GM19351 (cell line): Measurements from ENCODE around the gene ARMC9.

Experiments
- ATAC-seq: cut with Tn5 transposase; IDR thresholded peaks from one replicate; pipeline ENCODE4 v1.9.1; 2021; ENCODE audit warnings: mild to moderate bottlenecking, moderate library complexity; ENCODE audit not compliant: unreplicated experiment

The ARMC9 gene

GRCh38 chr2:231200805-231201474 is 2.5 kb downstream of the ARMC9 start:
- no peak for ATAC-seq

- ATAC-seq = no peak
Measured at GRCh38 chr2:231201475-231201814, 3.0 kb downstream of the ARMC9 start.

- ATAC-seq = no peak
Measured at GRCh38 chr2:231203087-231203486, 4.7 kb downstream of the ARMC9 start.

- no peak for ATAC-seq
Measured at GRCh38 chr2:231204146-231204545, 5.7 kb downstream of the ARMC9 start.

GRCh38 chr2:231204581-231204980 is 6.2 kb downstream of the ARMC9 start:
- ATAC-seq = no peak

- no peak for ATAC-seq
Measured at GRCh38 chr2:231207734-231208133, 9.3 kb downstream of the ARMC9 start.

GRCh38 chr2:231210782-231211181 is 12.4 kb downstream of the ARMC9 start:
- ATAC-seq = no peak

- no peak for ATAC-seq
Measured at GRCh38 chr2:231211486-231211885, 13.1 kb downstream of the ARMC9 start.

- no peak for ATAC-seq
Measured at GRCh38 chr2:231212329-231212845, 14.0 kb downstream of the ARMC9 start.

- no peak for ATAC-seq
Measured at GRCh38 chr2:231213931-231214642, 15.7 kb downstream of the ARMC9 start.

- no peak for ATAC-seq
Measured at GRCh38 chr2:231218366-231218765, 19.9 kb downstream of the ARMC9 start.

- ATAC-seq = no peak
Measured at GRCh38 chr2:231219289-231219688, 20.9 kb downstream of the ARMC9 start.

GRCh38 chr2:231221761-231222160 is 23.3 kb downstream of the ARMC9 start:
- ATAC-seq = no peak

- peak; percentile 88 for ATAC-seq
Measured at GRCh38 chr2:231222318-231223000, 24.0 kb downstream of the ARMC9 start.

GRCh38 chr2:231223001-231223375 is 24.6 kb downstream of the ARMC9 start:
- no peak for ATAC-seq

GRCh38 chr2:231223458-231223976 is 25.1 kb downstream of the ARMC9 start:
- no peak for ATAC-seq

GRCh38 chr2:231227310-231228162 is 29.1 kb downstream of the ARMC9 start:
- peak; percentile 59 for ATAC-seq

GRCh38 chr2:231228223-231228622 is 29.8 kb downstream of the ARMC9 start:
- ATAC-seq = peak; percentile 73

- no peak for ATAC-seq
Measured at GRCh38 chr2:231228974-231229529, 30.6 kb downstream of the ARMC9 start.

GRCh38 chr2:231235217-231235616 is 36.8 kb downstream of the ARMC9 start:
- ATAC-seq = no peak
